HG03039 (cell line): ENCODE data around the gene SSBP2.
"Not testable (repeated sequence)": the region's sequence is repeated elsewhere in the genome, so short reads cannot be mapped to it uniquely, and the experiment has no call there.

Experiments
- ATAC-seq: cut with Tn5 transposase; IDR thresholded peaks from one replicate; pipeline ENCODE4 v1.9.1; 2021; ENCODE audit warnings: mild to moderate bottlenecking, moderate library complexity; ENCODE audit not compliant: unreplicated experiment

SSBP2 gene

DNA sequence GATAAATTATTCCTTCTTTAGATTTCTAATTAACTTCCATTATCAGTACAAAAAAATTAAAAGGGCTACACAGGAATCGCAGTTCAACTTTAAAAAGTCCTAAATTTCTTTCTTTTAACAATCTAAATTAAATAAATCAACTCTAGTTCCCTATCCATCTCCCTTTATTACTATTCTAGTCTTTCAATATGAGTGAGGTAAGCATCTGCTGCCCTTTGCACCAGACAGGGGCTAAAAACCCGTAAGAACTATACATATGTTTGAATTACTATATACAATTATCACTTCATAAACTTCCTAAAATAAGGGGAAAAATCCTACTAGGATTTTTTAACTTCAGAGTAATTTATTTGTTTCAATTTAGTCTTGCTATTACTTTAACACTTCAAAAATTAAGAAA is 145.6 kb downstream of the SSBP2 start:
- ATAC-seq: no peak

DNA sequence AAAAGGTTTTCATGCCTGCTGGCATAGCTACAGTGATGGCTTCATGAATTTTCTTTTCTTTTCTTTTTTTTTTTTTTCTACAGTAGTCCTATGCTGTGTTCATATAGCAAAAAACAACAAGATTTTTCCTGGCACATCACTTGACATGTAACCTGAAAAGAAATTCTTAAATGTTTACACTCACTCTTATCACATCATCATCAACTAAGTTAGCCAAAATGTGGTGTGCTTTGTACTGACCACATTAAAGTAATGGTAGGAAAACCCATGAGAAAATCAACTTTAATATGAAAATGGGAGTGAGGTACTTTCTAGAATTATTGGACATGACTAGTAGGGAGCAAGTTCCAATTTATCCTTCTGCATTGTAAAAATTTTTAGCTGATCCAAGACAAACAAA is 146.7 kb downstream of the SSBP2 start:
- ATAC-seq: no peak

GRCh38 chr5:81601919-81602318 is 149.0 kb downstream of the SSBP2 start:
- no peak for ATAC-seq

DNA sequence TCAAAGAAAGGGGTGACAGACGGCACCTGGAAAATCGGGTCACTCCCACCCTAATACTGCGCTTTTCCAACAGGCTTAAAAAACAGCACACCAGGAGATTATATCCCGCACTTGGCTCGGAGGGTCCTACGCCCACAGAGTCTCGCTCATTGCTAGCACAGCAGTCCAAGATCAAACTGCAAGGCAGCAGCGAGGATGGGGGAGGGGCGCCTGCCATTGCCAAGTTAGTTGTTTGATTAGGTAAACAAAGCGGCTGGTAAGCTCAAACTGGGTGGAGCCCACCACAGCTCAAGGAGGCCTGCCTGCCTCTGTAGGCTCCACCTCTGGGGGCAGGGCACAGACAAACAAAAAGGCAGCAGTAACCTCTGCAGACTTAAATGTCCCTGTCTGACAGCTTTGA is 158.8 kb downstream of the SSBP2 start:
- ATAC-seq: not testable (repeated sequence)

- ATAC-seq: no peak
Observed at GRCh38 chr5:81590498-81591384, 160.2 kb downstream of the SSBP2 start.

- ATAC-seq: no peak
Observed at GRCh38 chr5:81579262-81579924, 171.5 kb downstream of the SSBP2 start.

DNA sequence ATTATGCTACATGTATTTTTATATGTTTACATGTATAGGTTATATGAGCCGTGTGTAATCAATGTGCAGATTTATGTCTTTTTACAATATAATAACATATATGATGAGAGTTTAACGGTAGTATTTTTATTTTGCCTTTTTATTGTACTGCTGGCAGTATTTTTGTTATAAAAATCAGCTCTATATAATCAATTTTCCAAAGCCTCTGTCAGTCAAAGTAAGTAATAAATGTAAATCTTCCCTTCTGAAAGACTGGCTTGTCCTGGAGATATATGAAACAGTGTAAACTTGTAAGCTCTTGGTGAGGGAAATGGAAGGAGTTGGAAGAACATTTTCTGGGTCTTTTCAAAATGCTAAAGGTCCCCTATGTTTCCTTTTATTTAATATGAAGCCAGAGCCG is 173.8 kb downstream of the SSBP2 start:
- ATAC-seq: no peak

DNA sequence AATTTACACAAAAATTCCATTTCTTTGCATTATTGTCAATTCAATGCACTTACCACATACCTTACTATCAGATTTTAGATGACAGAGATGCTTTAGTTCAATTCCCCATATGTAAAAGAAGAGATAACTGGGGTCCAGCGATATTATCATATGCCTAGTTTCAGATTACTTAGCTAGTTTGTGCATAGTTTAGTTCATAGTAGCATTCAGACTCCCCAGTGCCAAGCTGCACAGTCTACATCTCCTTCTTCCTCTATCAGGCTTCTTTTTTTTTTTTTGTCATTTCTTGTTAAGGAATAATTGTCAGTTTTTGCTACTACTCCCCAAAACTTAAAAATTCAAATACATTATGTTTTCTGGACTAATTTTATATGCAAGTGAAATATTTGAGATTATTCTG is 175.0 kb downstream of the SSBP2 start:
- no peak for ATAC-seq

DNA sequence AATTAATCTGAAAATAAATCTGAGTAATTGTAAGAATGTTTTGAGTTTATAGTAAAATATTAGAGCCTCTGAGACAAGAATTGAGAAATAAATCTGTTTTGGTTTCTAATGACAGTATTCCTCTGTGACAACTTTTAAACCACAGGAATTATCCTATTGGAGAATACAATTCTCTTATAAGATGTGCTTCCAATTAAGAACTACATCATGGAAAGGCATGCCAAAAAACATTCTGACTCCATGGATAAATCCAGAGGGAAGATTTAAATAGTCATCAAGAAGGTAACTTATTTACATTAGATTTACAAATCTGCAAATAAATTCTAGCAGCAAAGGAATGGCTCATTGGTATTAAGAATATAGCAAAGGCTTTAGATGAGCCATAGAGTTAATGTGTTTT is 178.7 kb downstream of the SSBP2 start:
- ATAC-seq: no peak

- no peak for ATAC-seq
Observed at GRCh38 chr5:81558188-81558587, 192.7 kb downstream of the SSBP2 start.

GRCh38 chr5:81556809-81557208 is 194.1 kb downstream of the SSBP2 start:
- no peak for ATAC-seq

DNA sequence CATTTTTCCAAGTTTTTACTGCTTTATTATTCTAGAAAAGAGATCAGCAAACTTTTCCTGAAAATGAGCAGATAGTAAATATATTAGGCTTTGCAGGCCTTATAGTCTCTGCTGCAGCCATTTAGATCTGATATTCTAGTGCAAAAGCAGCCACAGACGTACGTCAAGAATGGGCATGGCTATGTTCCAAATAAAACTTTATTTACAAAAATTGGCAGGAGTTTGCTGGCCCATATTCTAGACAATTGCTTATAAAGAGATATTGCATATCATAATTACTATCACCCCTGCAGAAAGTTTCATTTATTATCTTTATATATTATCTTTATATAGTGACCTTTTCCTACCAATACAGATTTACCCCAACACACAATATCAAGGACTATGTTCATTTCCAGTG is 195.0 kb downstream of the SSBP2 start:
- no peak for ATAC-seq

GRCh38 chr5:81554647-81555046 is 196.2 kb downstream of the SSBP2 start:
- ATAC-seq: no peak

GRCh38 chr5:81553567-81554212 is 197.2 kb downstream of the SSBP2 start:
- ATAC-seq: no peak

GRCh38 chr5:81552852-81553566 is 197.9 kb downstream of the SSBP2 start:
- no peak for ATAC-seq

DNA sequence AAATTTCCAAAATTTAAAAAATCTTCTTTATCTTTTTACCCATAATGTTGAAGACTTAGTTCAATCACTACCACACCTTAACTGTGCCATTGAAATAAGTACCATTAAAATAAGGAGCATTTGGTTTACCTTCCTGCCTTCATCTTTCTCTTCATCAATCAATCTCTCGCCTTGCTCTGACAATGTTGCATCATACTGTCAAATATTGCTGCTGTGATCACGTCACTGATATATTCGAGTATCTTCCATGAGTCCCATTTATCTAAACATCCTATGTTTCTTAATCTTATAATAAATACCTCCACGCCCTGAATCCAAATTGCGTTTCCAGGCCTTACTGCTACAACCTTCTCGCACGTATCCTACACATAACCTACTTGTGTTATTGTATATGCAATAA is 201.8 kb downstream of the SSBP2 start:
- no peak for ATAC-seq

DNA sequence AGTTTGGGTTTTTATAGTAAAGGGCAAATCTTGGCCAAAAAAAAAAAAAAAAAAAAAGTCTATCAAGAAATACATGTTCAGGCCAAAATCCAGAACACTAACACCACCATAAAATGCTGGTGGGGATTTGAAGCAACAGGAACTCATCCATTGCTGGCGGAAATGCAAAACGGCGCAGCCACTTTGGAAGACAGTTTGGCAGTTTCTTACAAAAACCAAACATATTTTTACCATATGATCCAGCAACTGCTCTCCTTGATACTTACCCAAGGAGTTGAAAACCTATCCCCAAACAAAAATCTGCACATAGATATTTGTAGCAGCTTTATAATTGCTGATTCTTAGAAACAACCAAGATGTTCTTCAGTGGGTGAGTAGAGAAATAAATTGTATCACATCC is 203.9 kb downstream of the SSBP2 start:
- ATAC-seq: no peak

GRCh38 chr5:81545911-81546310 is 205.0 kb downstream of the SSBP2 start:
- ATAC-seq: no peak

GRCh38 chr5:81544351-81545018 is 206.4 kb downstream of the SSBP2 start:
- no peak for ATAC-seq

DNA sequence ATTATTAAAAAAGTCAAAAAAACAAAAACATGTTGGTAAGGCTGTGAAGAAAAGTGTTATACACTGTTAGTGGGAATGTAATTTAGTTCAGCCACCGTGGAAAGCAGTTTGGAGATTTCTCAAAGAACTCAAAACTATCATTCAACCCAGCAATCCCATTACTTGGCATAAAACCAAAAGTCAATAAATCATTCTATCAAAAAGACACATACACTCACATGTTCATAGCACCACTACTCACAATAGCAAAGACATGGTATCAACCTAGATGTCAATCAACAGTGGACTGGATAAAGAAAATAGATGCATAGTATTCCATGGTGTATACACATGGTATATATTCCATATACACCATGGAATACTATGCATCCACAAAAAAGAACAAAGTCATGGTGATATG is 208.7 kb downstream of the SSBP2 start:
- no peak for ATAC-seq
